Right lobe of liver (tissue), 4 donors: ENCODE data around the gene MICOS13.

Source experiments
- POLR2A ChIP-seq: fragments of 450-650 bp; IDR thresholded peaks from one replicate; pipeline ENCODE4 v1.6.1; 2017; ENCODE audit warnings: antibody characterized with exemption, mild to moderate bottlenecking
- TF ChIP-seq, protein P1 (sequence below), 4 donors: fragments of 200-600 bp in 3 of 4; fragments of 450-650 bp in 1 of 4; IDR thresholded peaks; one replicate each; pipeline versions ENCODE4 v1.5.1 to v1.8.0; 2016 to 2022; ENCODE audit warnings: antibody characterized with exemption in 4 of 4, mild to moderate bottlenecking in 2 of 4
- donor health status: DM: no; HTN: no; CAD: no.
- donor health status: DM: no; HTN: no; CAD: no.
- donor health status: DM: no; HTN: yes; CAD: no.

GRCh38 chr19:5635427-5635826 lies 44.9 kb downstream of the MICOS13 start:
- TF ChIP-seq, protein P1, sequence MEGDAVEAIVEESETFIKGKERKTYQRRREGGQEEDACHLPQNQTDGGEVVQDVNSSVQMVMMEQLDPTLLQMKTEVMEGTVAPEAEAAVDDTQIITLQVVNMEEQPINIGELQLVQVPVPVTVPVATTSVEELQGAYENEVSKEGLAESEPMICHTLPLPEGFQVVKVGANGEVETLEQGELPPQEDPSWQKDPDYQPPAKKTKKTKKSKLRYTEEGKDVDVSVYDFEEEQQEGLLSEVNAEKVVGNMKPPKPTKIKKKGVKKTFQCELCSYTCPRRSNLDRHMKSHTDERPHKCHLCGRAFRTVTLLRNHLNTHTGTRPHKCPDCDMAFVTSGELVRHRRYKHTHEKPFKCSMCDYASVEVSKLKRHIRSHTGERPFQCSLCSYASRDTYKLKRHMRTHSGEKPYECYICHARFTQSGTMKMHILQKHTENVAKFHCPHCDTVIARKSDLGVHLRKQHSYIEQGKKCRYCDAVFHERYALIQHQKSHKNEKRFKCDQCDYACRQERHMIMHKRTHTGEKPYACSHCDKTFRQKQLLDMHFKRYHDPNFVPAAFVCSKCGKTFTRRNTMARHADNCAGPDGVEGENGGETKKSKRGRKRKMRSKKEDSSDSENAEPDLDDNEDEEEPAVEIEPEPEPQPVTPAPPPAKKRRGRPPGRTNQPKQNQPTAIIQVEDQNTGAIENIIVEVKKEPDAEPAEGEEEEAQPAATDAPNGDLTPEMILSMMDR (IDR thresholded peaks at IDR 0.05), result no peak
- no peak for TF ChIP-seq POLR2A
